Glutamatergic neuron (in vitro differentiated cells): ENCODE measurements around the gene KCNC2. TPM values are rescaled to one million over a fixed set of nuclear protein-coding genes. Genes with fewer than 3 reads are reported as not detected.

Experiments used
- DNase-seq: peaks from one replicate; pipeline ENCODE4 v3.0.0; 2022
- H3K27ac Mint-ChIP-seq: one replicate; pipeline ENCODE4 v1.8.0; 2020; ENCODE audit warnings: mild to moderate bottlenecking, mixed read lengths, inconsistent platforms; ENCODE audit not compliant: unreplicated experiment
- H3K27me3 Mint-ChIP-seq: one replicate; pipeline ENCODE4 v1.8.0; 2020; ENCODE audit warnings: mild to moderate bottlenecking, moderate library complexity, mixed read lengths, inconsistent platforms; ENCODE audit not compliant: unreplicated experiment
- H3K36me3 Mint-ChIP-seq: one replicate; pipeline ENCODE4 v1.8.0; 2020; ENCODE audit warnings: mild to moderate bottlenecking, mixed read lengths, inconsistent platforms; ENCODE audit not compliant: unreplicated experiment
- H3K4me1 Mint-ChIP-seq: one replicate; pipeline ENCODE4 v1.8.0; 2020; ENCODE audit warnings: mild to moderate bottlenecking, low read depth, mixed read lengths, inconsistent platforms; ENCODE audit not compliant: unreplicated experiment
- H3K4me3 Mint-ChIP-seq: one replicate; pipeline ENCODE4 v1.8.0; 2020; ENCODE audit warnings: mild to moderate bottlenecking, mixed read lengths, inconsistent platforms; ENCODE audit not compliant: unreplicated experiment
- H3K9me3 Mint-ChIP-seq: one replicate; pipeline ENCODE4 v1.8.0; 2020; ENCODE audit warnings: mild to moderate bottlenecking, moderate library complexity, mixed read lengths, inconsistent platforms; ENCODE audit not compliant: unreplicated experiment
- CTCF ChIP-seq: fragments of 200-600 bp; sonication (generic); IDR thresholded peaks from one replicate; pipeline ENCODE4 v1.5.0; 2021; ENCODE audit not compliant: partially characterized antibody, unreplicated experiment
- total RNA-seq: library from RNA; stranded (reverse); fragmentation: NEBNext Ultra II Directional; extraction: Animal tissue kit (Norgen Biotek cat#: 25700); gene quantifications from one replicate; pipeline ENCODE4 v1.2.1, GENCODE V29; 2021; ENCODE audit not compliant: unreplicated experiment

Gene KCNC2
- total RNA-seq, 1 donor from 2014 or later, result 11.6 TPM

GRCh38 chr12:75207338-75208083 lies 2.1 kb downstream of the KCNC2 start:
- no peaks in the 10 kb centered on the region for H3K9me3 Mint-ChIP-seq
- TF ChIP-seq CTCF, result no peak
- H3K4me1 Mint-ChIP-seq, result no peaks in the 10 kb centered on the region
- H3K27ac Mint-ChIP-seq, result no peak overlapping the region
- DNase-seq, result peak; percentile 53
- H3K4me3 Mint-ChIP-seq, result peak overlapping the region; percentile 93
- H3K36me3 Mint-ChIP-seq, result peaks cover 6% of the 10 kb centered on the region
- peaks cover 9% of the 10 kb centered on the region for H3K27me3 Mint-ChIP-seq

GRCh38 chr12:75205558-75205957 lies 4.1 kb downstream of the KCNC2 start:
- TF ChIP-seq CTCF, result no peak
- Mint-ChIP-seq H3K4me1 (peaks cover 4% of the 10 kb centered on the region), H3K27ac (no peak overlapping the region), H3K4me3 (peak overlapping the region; percentile 63), H3K27me3 (peaks cover 9% of the 10 kb centered on the region), H3K9me3 (no peaks in the 10 kb centered on the region), H3K36me3 (peaks cover 6% of the 10 kb centered on the region)
- no peak for DNase-seq

GRCh38 chr12:75196865-75197264 lies 12.8 kb downstream of the KCNC2 start:
- DNase-seq, result no peak
- H3K4me1 Mint-ChIP-seq, result peaks cover 4% of the 10 kb centered on the region
- H3K27me3 Mint-ChIP-seq, result peaks cover 1% of the 10 kb centered on the region
- no peak for TF ChIP-seq CTCF
- H3K9me3 Mint-ChIP-seq, result no peaks in the 10 kb centered on the region
- H3K36me3 Mint-ChIP-seq, result no peaks in the 10 kb centered on the region
- H3K27ac Mint-ChIP-seq, result no peak overlapping the region
- no peak overlapping the region for H3K4me3 Mint-ChIP-seq

- peaks cover 4% of the 10 kb centered on the region for H3K4me1 Mint-ChIP-seq
- no peaks in the 10 kb centered on the region for H3K9me3 Mint-ChIP-seq
- H3K27ac Mint-ChIP-seq, result no peak overlapping the region
- no peak for DNase-seq
- no peaks in the 10 kb centered on the region for H3K36me3 Mint-ChIP-seq
- peaks cover 1% of the 10 kb centered on the region for H3K27me3 Mint-ChIP-seq
- H3K4me3 Mint-ChIP-seq, result no peak overlapping the region
- no peak for TF ChIP-seq CTCF
These were observed 13.2 kb downstream of the KCNC2 start for GRCh38 chr12:75196408-75196807.

- Mint-ChIP-seq H3K4me3 (no peak overlapping the region), H3K9me3 (no peaks in the 10 kb centered on the region), H3K27ac (no peak overlapping the region), H3K36me3 (no peaks in the 10 kb centered on the region), H3K27me3 (peaks cover 1% of the 10 kb centered on the region), H3K4me1 (no peaks in the 10 kb centered on the region)
- TF ChIP-seq CTCF, result no peak
- no peak for DNase-seq
These were observed 15.4 kb downstream of the KCNC2 start for GRCh38 chr12:75194250-75194649.
